Neural cell (in vitro differentiated cells): ENCODE results near the gene ATPAF2. TPM values are rescaled to one million over a fixed set of nuclear protein-coding genes. Genes with fewer than 3 reads are reported as not detected.

Experiments used
- H2AFZ ChIP-seq: fragments of 200-600, 300-800 bp; sonication (generic), shearing (Covaris generic); 2 replicates; pipeline ENCODE4 v1.6.0; 2014; ENCODE audit warnings: low read depth, mild to moderate bottlenecking, antibody characterized with exemption, low read length, moderate library complexity
- H3F3A ChIP-seq: fragments of 200-600 bp; shearing (Covaris generic); 2 replicates; pipeline ENCODE4 v1.6.1; 2016; ENCODE audit warnings: mild to moderate bottlenecking, moderate library complexity, mixed read lengths, antibody characterized with exemption, low read length; ENCODE audit not compliant: insufficient read depth, poor library complexity, severe bottlenecking
- H3K27ac ChIP-seq: fragments of 200-600, 300-800 bp; sonication (generic), shearing (Covaris generic); 2 replicates; pipeline ENCODE4 v1.5.1; 2014; ENCODE audit warnings: mild to moderate bottlenecking, low read length, moderate library complexity
- H3K27me3 ChIP-seq: fragments of 300-800, 200-600 bp; sonication (generic), shearing (Covaris generic); 2 replicates; pipeline ENCODE4 v1.6.0; 2014; ENCODE audit warnings: mild to moderate bottlenecking, low read depth, low read length, moderate library complexity; ENCODE audit not compliant: insufficient read depth
- H3K36me3 ChIP-seq: fragments of 300-800, 200-600 bp; sonication (generic), shearing (Covaris generic); 2 replicates; pipeline ENCODE4 v1.5.1; 2014; ENCODE audit warnings: mild to moderate bottlenecking, antibody characterized with exemption, low read length, moderate library complexity; ENCODE audit not compliant: insufficient read depth
- H3K4me2 ChIP-seq: fragments of 300-800, 200-600 bp; sonication (generic), shearing (Covaris generic); 2 replicates; pipeline ENCODE4 v1.6.0; 2014; ENCODE audit warnings: mild to moderate bottlenecking, low read length
- H3K4me3 ChIP-seq: fragments of 300-800, 200-600 bp; sonication (generic), shearing (Covaris generic); 2 replicates; pipeline ENCODE4 v1.5.1; 2014; ENCODE audit warnings: mild to moderate bottlenecking, low read length, moderate library complexity
- H3K79me2 ChIP-seq: fragments of 200-600 bp; shearing (Covaris generic); replicated peaks from 2 replicates; pipeline ENCODE4 v1.6.0; 2014; ENCODE audit warnings: mild to moderate bottlenecking, low read length, moderate library complexity; ENCODE audit not compliant: insufficient read depth
- H3K9ac ChIP-seq: fragments of 300-800, 200-600 bp; sonication (generic), shearing (Covaris generic); 2 replicates; pipeline ENCODE4 v1.6.1; 2016; ENCODE audit warnings: mild to moderate bottlenecking, low read length, mixed read lengths
- H3K9me2 ChIP-seq: fragments of 200-600 bp; shearing (Covaris generic); 2 replicates; pipeline ENCODE4 v1.6.1; 2016; ENCODE audit warnings: mild to moderate bottlenecking, low read length, mixed read lengths; ENCODE audit not compliant: insufficient read depth
- H3K9me3 ChIP-seq: fragments of 200-600, 300-800 bp; sonication (generic), shearing (Covaris generic); 2 replicates; pipeline ENCODE4 v1.6.1; 2016; ENCODE audit warnings: mild to moderate bottlenecking, mixed run types, low read length, moderate library complexity, mixed read lengths
- H4K20me1 ChIP-seq: fragments of 200-600 bp; shearing (Covaris generic); 2 replicates; pipeline ENCODE4 v1.6.1; 2016; ENCODE audit warnings: mild to moderate bottlenecking, mixed run types; ENCODE audit not compliant: insufficient read depth
- CTCF ChIP-seq: fragments of 450-650 bp; IDR thresholded peaks from 2 replicates; pipeline ENCODE4 v1.5.1; 2014; ENCODE audit warnings: antibody characterized with exemption, mild to moderate bottlenecking, moderate library complexity; ENCODE audit not compliant: poor library complexity, severe bottlenecking
- EP300 ChIP-seq: fragments of 450-650 bp; conservative IDR thresholded peaks from 2 replicates; pipeline ENCODE4 v1.6.1; 2014; ENCODE audit warnings: antibody characterized with exemption, mild to moderate bottlenecking, moderate library complexity; ENCODE audit not compliant: poor library complexity, severe bottlenecking
- EZH2 ChIP-seq: fragments of 200-600, 300-800 bp; shearing (Covaris generic), sonication (generic); IDR thresholded peaks from 2 replicates; pipeline ENCODE4 v1.6.1; 2014; ENCODE audit warnings: antibody characterized with exemption, low read length, borderline replicate concordance, mild to moderate bottlenecking; ENCODE audit not compliant: insufficient read depth, poor library complexity, severe bottlenecking
- MXI1 ChIP-seq: fragments of 450-650 bp; conservative IDR thresholded peaks from 2 replicates; pipeline ENCODE4 v1.6.1; 2014; ENCODE audit warnings: antibody characterized with exemption, mild to moderate bottlenecking; ENCODE audit not compliant: poor library complexity, severe bottlenecking
- POLR2AphosphoS5 ChIP-seq: IDR thresholded peaks from 2 replicates; pipeline ENCODE4 v1.6.1; 2012
- RAD21 ChIP-seq: fragments of 450-650 bp; conservative IDR thresholded peaks from 2 replicates; pipeline ENCODE4 v1.6.1; 2014; ENCODE audit warnings: antibody characterized with exemption, mild to moderate bottlenecking, moderate library complexity
- REST ChIP-seq: IDR thresholded peaks from 2 replicates; pipeline ENCODE4 v1.6.1; 2012; ENCODE audit warnings: borderline replicate concordance
- SMC3 ChIP-seq: fragments of 450-650 bp; conservative IDR thresholded peaks from 2 replicates; pipeline ENCODE4 v1.6.1; 2014; ENCODE audit warnings: antibody characterized with exemption, mild to moderate bottlenecking, moderate library complexity; ENCODE audit not compliant: poor library complexity
- TAF1 ChIP-seq: IDR thresholded peaks from 2 replicates; pipeline ENCODE4 v1.6.1; 2012; ENCODE audit warnings: low read depth
- polyA plus RNA-seq: library from polyadenylated mRNA; depleted of rRNA; stranded (reverse); fragments of >200 nt; gene quantifications from 2 replicates; pipeline ENCODE4 v1.2.3, GENCODE V29; 2014

ATPAF2 gene
- polyA plus RNA-seq, 1 donor from 2014 or later: 33.3 TPM

- Histone ChIP-seq H2AFZ (no peak overlapping the region), H3K27me3 (no peaks in the 10 kb centered on the region), H3K27ac (no peak overlapping the region), H3K9me2 (no peaks in the 10 kb centered on the region), H3K36me3 (no peaks in the 10 kb centered on the region), H3K9me3 (no peaks in the 10 kb centered on the region), H3K79me2 (no peaks in the 10 kb centered on the region), H3K4me2 (no peak overlapping the region), H3F3A (no peaks in the 10 kb centered on the region), H4K20me1 (no peaks in the 10 kb centered on the region), H3K4me3 (no peak overlapping the region), H3K9ac (no peak overlapping the region)
- TF ChIP-seq POLR2AphosphoS5: no peak
- peak; percentile 30 for TF ChIP-seq CTCF
Observed at GRCh38 chr17:17994271-17995069, 44.5 kb downstream of the ATPAF2 start.

- no peak for TF ChIP-seq SMC3
- Histone ChIP-seq H4K20me1 (no peaks in the 10 kb centered on the region), H3K79me2 (no peaks in the 10 kb centered on the region), H3K9me3 (no peaks in the 10 kb centered on the region), H3K36me3 (no peaks in the 10 kb centered on the region), H2AFZ (no peak overlapping the region), H3K9me2 (no peaks in the 10 kb centered on the region), H3K27ac (no peak overlapping the region), H3F3A (no peaks in the 10 kb centered on the region), H3K4me2 (no peak overlapping the region), H3K4me3 (no peak overlapping the region), H3K27me3 (no peaks in the 10 kb centered on the region), H3K9ac (no peak overlapping the region)
Observed at GRCh38 chr17:17993852-17994251, 45.1 kb downstream of the ATPAF2 start.

- H3K9ac ChIP-seq: no peak overlapping the region
Observed at GRCh38 chr17:17993366-17993765, 45.6 kb downstream of the ATPAF2 start.

More at GRCh38 chr17:17993366-17993765, 45.6 kb downstream of the ATPAF2 start:
- no peaks in the 10 kb centered on the region for H3K9me3 ChIP-seq
- no peaks in the 10 kb centered on the region for H4K20me1 ChIP-seq
- H3F3A ChIP-seq: no peaks in the 10 kb centered on the region
- H3K4me3 ChIP-seq: no peak overlapping the region
- TF ChIP-seq EP300 (no peak), EZH2 (no peak), TAF1 (no peak), REST (no peak), MXI1 (no peak), SMC3 (no peak), POLR2AphosphoS5 (no peak), CTCF (no peak), RAD21 (no peak)
- no peaks in the 10 kb centered on the region for H3K79me2 ChIP-seq
- H3K9me2 ChIP-seq: no peaks in the 10 kb centered on the region
- H3K4me2 ChIP-seq: no peak overlapping the region
- H3K27ac ChIP-seq: no peak overlapping the region
- H3K36me3 ChIP-seq: no peaks in the 10 kb centered on the region
- no peak overlapping the region for H2AFZ ChIP-seq
- no peaks in the 10 kb centered on the region for H3K27me3 ChIP-seq
